ENCODE measurements around the gene ZNF384.

DNA sequence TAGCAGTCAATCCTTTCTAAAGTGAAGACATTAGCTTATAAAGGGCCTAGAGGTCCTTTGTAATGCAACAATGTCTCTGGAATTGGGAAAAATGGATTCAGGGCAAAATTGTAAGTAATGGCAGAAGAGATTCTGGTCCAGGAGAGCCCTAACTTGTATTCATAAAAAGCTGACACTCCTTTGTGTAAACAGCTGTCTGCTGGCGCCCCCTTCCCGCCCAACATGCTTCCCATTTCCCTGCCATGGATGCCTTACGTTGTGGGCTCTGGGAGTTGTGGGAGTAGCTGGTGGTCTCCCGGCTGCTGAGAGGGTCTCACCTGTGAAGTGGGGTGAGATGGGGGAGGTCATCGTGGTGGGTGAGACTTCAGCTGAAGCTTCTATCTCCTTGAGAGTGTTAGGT lies 44.3 kb downstream of the ZNF384 start:
- TF ChIP-seq, protein P1, sequence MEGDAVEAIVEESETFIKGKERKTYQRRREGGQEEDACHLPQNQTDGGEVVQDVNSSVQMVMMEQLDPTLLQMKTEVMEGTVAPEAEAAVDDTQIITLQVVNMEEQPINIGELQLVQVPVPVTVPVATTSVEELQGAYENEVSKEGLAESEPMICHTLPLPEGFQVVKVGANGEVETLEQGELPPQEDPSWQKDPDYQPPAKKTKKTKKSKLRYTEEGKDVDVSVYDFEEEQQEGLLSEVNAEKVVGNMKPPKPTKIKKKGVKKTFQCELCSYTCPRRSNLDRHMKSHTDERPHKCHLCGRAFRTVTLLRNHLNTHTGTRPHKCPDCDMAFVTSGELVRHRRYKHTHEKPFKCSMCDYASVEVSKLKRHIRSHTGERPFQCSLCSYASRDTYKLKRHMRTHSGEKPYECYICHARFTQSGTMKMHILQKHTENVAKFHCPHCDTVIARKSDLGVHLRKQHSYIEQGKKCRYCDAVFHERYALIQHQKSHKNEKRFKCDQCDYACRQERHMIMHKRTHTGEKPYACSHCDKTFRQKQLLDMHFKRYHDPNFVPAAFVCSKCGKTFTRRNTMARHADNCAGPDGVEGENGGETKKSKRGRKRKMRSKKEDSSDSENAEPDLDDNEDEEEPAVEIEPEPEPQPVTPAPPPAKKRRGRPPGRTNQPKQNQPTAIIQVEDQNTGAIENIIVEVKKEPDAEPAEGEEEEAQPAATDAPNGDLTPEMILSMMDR (IDR thresholded peaks at IDR 0.05), result peak in 7 of 12 donors; percentile 9 to 49 (median 21)
- no peak for TF ChIP-seq POLR2A (IDR thresholded peaks at IDR 0.05)
